Measurements from ENCODE around the gene DEFB129.

Gene DEFB129

GRCh38 chr20:208942-209566 lies 18.0 kb upstream of the DEFB129 start:
- TF ChIP-seq CTCF (IDR thresholded peaks at IDR 0.05; ENCODE audit: control insufficient read depth, extremely low read depth, insufficient read depth), result peak; percentile 64
- DNase-seq (ENCODE audit: low read depth), result peak; percentile 63
- H3K4me3 ChIP-seq (ENCODE audit: low read depth, low read length), result no peak overlapping the region

GRCh38 chr20:210809-211502 lies 16.1 kb upstream of the DEFB129 start:
- DNase-seq (ENCODE audit: low read depth), result no peak
- TF ChIP-seq CTCF (IDR thresholded peaks at IDR 0.05; ENCODE audit: control insufficient read depth, extremely low read depth, insufficient read depth), result no peak
- H3K4me3 ChIP-seq (ENCODE audit: low read depth, low read length), result no peak overlapping the region

- DNase-seq (ENCODE audit: low read depth), result no peak
- H3K4me3 ChIP-seq (ENCODE audit: low read depth, low read length), result no peak overlapping the region
- TF ChIP-seq CTCF (IDR thresholded peaks at IDR 0.05; ENCODE audit: control insufficient read depth, extremely low read depth, insufficient read depth), result no peak
Observed at GRCh38 chr20:214383-214782, 12.7 kb upstream of the DEFB129 start.

- no peak for TF ChIP-seq CTCF (IDR thresholded peaks at IDR 0.05; ENCODE audit: control insufficient read depth, extremely low read depth, insufficient read depth)
- DNase-seq (ENCODE audit: low read depth), result no peak
- no peak overlapping the region for H3K4me3 ChIP-seq (ENCODE audit: low read depth, low read length)
Observed at GRCh38 chr20:215796-216195, 11.3 kb upstream of the DEFB129 start.

GRCh38 chr20:217266-217665 lies 9.8 kb upstream of the DEFB129 start:
- no peak overlapping the region for H3K4me3 ChIP-seq (ENCODE audit: low read depth, low read length)

GRCh38 chr20:219290-220115 lies 7.6 kb upstream of the DEFB129 start:
- no peak for DNase-seq (ENCODE audit: low read depth)
- TF ChIP-seq CTCF (IDR thresholded peaks at IDR 0.05; ENCODE audit: control insufficient read depth, extremely low read depth, insufficient read depth), result peak; percentile 73
- no peak overlapping the region for H3K4me3 ChIP-seq (ENCODE audit: low read depth, low read length)

More at GRCh38 chr20:217266-217665, 9.8 kb upstream of the DEFB129 start:
- no peak for TF ChIP-seq CTCF (IDR thresholded peaks at IDR 0.05; ENCODE audit: control insufficient read depth, extremely low read depth, insufficient read depth)
- DNase-seq (ENCODE audit: low read depth), result no peak
